HL-60/S4 (cell line): ENCODE measurements around the gene DLD.
"Not testable (repeated sequence)": the region's sequence is repeated elsewhere in the genome, so short reads cannot be mapped to it uniquely, and the experiment has no call there.

Experiments
- in situ Hi-C: fragments of 300-500 bp; cut with MboI; formaldehyde crosslinking; loops from 2 replicates; pipeline ENCODE4 v1.14.3; 2022; ENCODE audit warnings: low sequenced_read_pairs

The DLD gene

GRCh38 chr7:107890962-107891635 is at the start of gene DLD:
TSS of gene DLD (plus strand) at chr7:107891183. CDS start at chr7:107891251, 68 bp downstream.
- in situ Hi-C loops = no loop called here

GRCh38 chr7:107842213-107842612 is 48.8 kb upstream of the DLD start:
- in situ Hi-C loops = no loop called here

GRCh38 chr7:107843184-107843583 is 47.8 kb upstream of the DLD start:
- in situ Hi-C loops = no loop called here

- in situ Hi-C loops = no loop called here
Measured at GRCh38 chr7:107846324-107846723, 44.7 kb upstream of the DLD start.

GRCh38 chr7:107847168-107847835 is 43.7 kb upstream of the DLD start:
- in situ Hi-C loops = no loop called here

GRCh38 chr7:107847836-107848175 is 43.2 kb upstream of the DLD start:
- in situ Hi-C loops = not testable (repeated sequence)

- in situ Hi-C loops = not testable (repeated sequence)
Measured at GRCh38 chr7:107848211-107848610, 42.8 kb upstream of the DLD start.

- in situ Hi-C loops = no loop called here
Measured at GRCh38 chr7:107850216-107850615, 40.8 kb upstream of the DLD start.

- in situ Hi-C loops = no loop called here
Measured at GRCh38 chr7:107850643-107851042, 40.3 kb upstream of the DLD start.

- in situ Hi-C loops = no loop called here
Measured at GRCh38 chr7:107854454-107854853, 36.5 kb upstream of the DLD start.

- in situ Hi-C loops = no loop called here
Measured at GRCh38 chr7:107854989-107855388, 36.0 kb upstream of the DLD start.

GRCh38 chr7:107856806-107857540 is 34.0 kb upstream of the DLD start:
- in situ Hi-C loops = no loop called here

- in situ Hi-C loops = no loop called here
Measured at GRCh38 chr7:107857541-107857912, 33.5 kb upstream of the DLD start.

GRCh38 chr7:107858280-107858679 is 32.7 kb upstream of the DLD start:
- in situ Hi-C loops = no loop called here

- in situ Hi-C loops = no loop called here
Measured at GRCh38 chr7:107860279-107860961, 30.6 kb upstream of the DLD start.

- in situ Hi-C loops = no loop called here
Measured at GRCh38 chr7:107860981-107861652, 29.9 kb upstream of the DLD start.

GRCh38 chr7:107865956-107866775 is 24.8 kb upstream of the DLD start:
- in situ Hi-C loops = no loop called here

GRCh38 chr7:107867858-107868466 is 23.0 kb upstream of the DLD start:
- in situ Hi-C loops = no loop called here

- in situ Hi-C loops = no loop called here
Measured at GRCh38 chr7:107870427-107871000, 20.5 kb upstream of the DLD start.
